ENCODE data around the gene YAF2.
A peak's percentile ranks its signal among the peaks of the same experiment; 100 is the strongest.

The YAF2 gene

GRCh38 chr12:42213954-42214426 is 24.1 kb downstream of the YAF2 start:
- no peaks in the 10 kb centered on the region for H3K9me3 Mint-ChIP-seq
- peaks cover 5% of the 10 kb centered on the region for H3K27me3 Mint-ChIP-seq (ENCODE audit: low read depth, poor library complexity)
- H3K4me1 Mint-ChIP-seq = peaks cover 19% of the 10 kb centered on the region
- H3K36me3 Mint-ChIP-seq (ENCODE audit: low read depth) = peaks cover 18% of the 10 kb centered on the region
- no peak for DNase-seq
- no peak overlapping the region for H3K4me3 Mint-ChIP-seq
- H3K27ac Mint-ChIP-seq = peak overlapping the region; percentile 52
- TF ChIP-seq CTCF (IDR thresholded peaks at IDR 0.05) = no peak

- TF ChIP-seq CTCF (IDR thresholded peaks at IDR 0.05) = no peak
- H3K27ac Mint-ChIP-seq = no peak overlapping the region
- DNase-seq = no peak
- no peaks in the 10 kb centered on the region for H3K9me3 Mint-ChIP-seq
- peaks cover 19% of the 10 kb centered on the region for H3K4me1 Mint-ChIP-seq
- peaks cover 24% of the 10 kb centered on the region for H3K36me3 Mint-ChIP-seq (ENCODE audit: low read depth)
- H3K4me3 Mint-ChIP-seq = no peak overlapping the region
- H3K27me3 Mint-ChIP-seq (ENCODE audit: low read depth, poor library complexity) = peaks cover 5% of the 10 kb centered on the region
Measured at GRCh38 chr12:42213023-42213422, 25.0 kb downstream of the YAF2 start.

- peaks cover 16% of the 10 kb centered on the region for H3K4me1 Mint-ChIP-seq
- no peak overlapping the region for H3K27ac Mint-ChIP-seq
- H3K36me3 Mint-ChIP-seq (ENCODE audit: low read depth) = peaks cover 36% of the 10 kb centered on the region
- H3K27me3 Mint-ChIP-seq (ENCODE audit: low read depth, poor library complexity) = peaks cover 5% of the 10 kb centered on the region
- no peaks in the 10 kb centered on the region for H3K9me3 Mint-ChIP-seq
- TF ChIP-seq CTCF (IDR thresholded peaks at IDR 0.05) = no peak
- no peak overlapping the region for H3K4me3 Mint-ChIP-seq
- no peak for DNase-seq
Measured at GRCh38 chr12:42208574-42208973, 29.5 kb downstream of the YAF2 start.

GRCh38 chr12:42204819-42205218 is 33.2 kb downstream of the YAF2 start:
- Mint-ChIP-seq H3K36me3 (ENCODE audit: low read depth) (peaks cover 58% of the 10 kb centered on the region), H3K4me3 (no peak overlapping the region), H3K9me3 (no peaks in the 10 kb centered on the region), H3K27me3 (ENCODE audit: low read depth, poor library complexity) (no peaks in the 10 kb centered on the region), H3K4me1 (peaks cover 34% of the 10 kb centered on the region), H3K27ac (no peak overlapping the region)
- no peak for TF ChIP-seq CTCF (IDR thresholded peaks at IDR 0.05)
- DNase-seq = no peak

GRCh38 chr12:42204362-42204761 is 33.7 kb downstream of the YAF2 start:
- DNase-seq = no peak
- no peak overlapping the region for H3K27ac Mint-ChIP-seq
- peaks cover 36% of the 10 kb centered on the region for H3K4me1 Mint-ChIP-seq
- TF ChIP-seq CTCF (IDR thresholded peaks at IDR 0.05) = no peak
- peaks cover 58% of the 10 kb centered on the region for H3K36me3 Mint-ChIP-seq (ENCODE audit: low read depth)
- no peaks in the 10 kb centered on the region for H3K27me3 Mint-ChIP-seq (ENCODE audit: low read depth, poor library complexity)
- H3K4me3 Mint-ChIP-seq = no peak overlapping the region
- H3K9me3 Mint-ChIP-seq = no peaks in the 10 kb centered on the region

- no peak for DNase-seq
- H3K27ac Mint-ChIP-seq = no peak overlapping the region
- H3K4me1 Mint-ChIP-seq = peaks cover 68% of the 10 kb centered on the region
- TF ChIP-seq CTCF (IDR thresholded peaks at IDR 0.05) = no peak
- no peaks in the 10 kb centered on the region for H3K9me3 Mint-ChIP-seq
- no peak overlapping the region for H3K4me3 Mint-ChIP-seq
- H3K36me3 Mint-ChIP-seq (ENCODE audit: low read depth) = peaks cover 41% of the 10 kb centered on the region
- no peaks in the 10 kb centered on the region for H3K27me3 Mint-ChIP-seq (ENCODE audit: low read depth, poor library complexity)
Measured at GRCh38 chr12:42201063-42201462, 37.0 kb downstream of the YAF2 start.
